HG02938 (cell line): Measurements from ENCODE around the gene PAQR8.
"Not testable (repeated sequence)": the region's sequence is repeated elsewhere in the genome, so short reads cannot be mapped to it uniquely, and the experiment has no call there.

ENCODE experiments used
- ATAC-seq: cut with Tn5 transposase; IDR thresholded peaks from one replicate; pipeline ENCODE4 v1.9.1; 2021; ENCODE audit warnings: mild to moderate bottlenecking, moderate library complexity; ENCODE audit not compliant: unreplicated experiment

Gene PAQR8

GRCh38 chr6:52375780-52376556, 14.0 kb downstream of the PAQR8 start:
- no peak for ATAC-seq

- ATAC-seq: no peak
These were observed 14.8 kb downstream of the PAQR8 start for GRCh38 chr6:52376763-52377162.

- no peak for ATAC-seq
These were observed 15.7 kb downstream of the PAQR8 start for GRCh38 chr6:52377538-52378221.

GRCh38 chr6:52381249-52381648, 19.3 kb downstream of the PAQR8 start:
- no peak for ATAC-seq

GRCh38 chr6:52384145-52384766, 22.3 kb downstream of the PAQR8 start:
- no peak for ATAC-seq

- no peak for ATAC-seq
These were observed 23.1 kb downstream of the PAQR8 start for GRCh38 chr6:52385074-52385473.

GRCh38 chr6:52388119-52388518, 26.2 kb downstream of the PAQR8 start:
- ATAC-seq: not testable (repeated sequence)

- ATAC-seq: no peak
These were observed 26.8 kb downstream of the PAQR8 start for GRCh38 chr6:52388790-52389189.

- no peak for ATAC-seq
These were observed 27.3 kb downstream of the PAQR8 start for GRCh38 chr6:52389264-52389625.

GRCh38 chr6:52389626-52390360, 27.8 kb downstream of the PAQR8 start:
- ATAC-seq: peak; percentile 55

- peak; percentile 40 for ATAC-seq
These were observed 28.4 kb downstream of the PAQR8 start for GRCh38 chr6:52390361-52390727.

- ATAC-seq: no peak
These were observed 29.6 kb downstream of the PAQR8 start for GRCh38 chr6:52391599-52391998.

- ATAC-seq: no peak
These were observed 31.0 kb downstream of the PAQR8 start for GRCh38 chr6:52392944-52393343.

- no peak for ATAC-seq
These were observed 31.8 kb downstream of the PAQR8 start for GRCh38 chr6:52393780-52394179.

- ATAC-seq: peak; percentile 46
These were observed 32.3 kb downstream of the PAQR8 start for GRCh38 chr6:52394251-52394666.

GRCh38 chr6:52395969-52396368, 34.0 kb downstream of the PAQR8 start:
- ATAC-seq: no peak

GRCh38 chr6:52399511-52400312, 37.8 kb downstream of the PAQR8 start:
- ATAC-seq: peak; percentile 48

- ATAC-seq: no peak
These were observed 38.5 kb downstream of the PAQR8 start for GRCh38 chr6:52400313-52401041.

GRCh38 chr6:52403086-52403485, 41.1 kb downstream of the PAQR8 start:
- no peak for ATAC-seq

GRCh38 chr6:52403627-52404026, 41.7 kb downstream of the PAQR8 start:
- no peak for ATAC-seq
